GM18526 (cell line): ENCODE measurements around the gene PLEKHG5.

ENCODE experiments used
- POLR2A ChIP-seq: IDR thresholded peaks from 3 replicates; pipeline ENCODE4 v1.6.1; 2011; ENCODE audit not compliant: insufficient read length; ENCODE audit errors: extremely low read depth

Gene PLEKHG5

DNA sequence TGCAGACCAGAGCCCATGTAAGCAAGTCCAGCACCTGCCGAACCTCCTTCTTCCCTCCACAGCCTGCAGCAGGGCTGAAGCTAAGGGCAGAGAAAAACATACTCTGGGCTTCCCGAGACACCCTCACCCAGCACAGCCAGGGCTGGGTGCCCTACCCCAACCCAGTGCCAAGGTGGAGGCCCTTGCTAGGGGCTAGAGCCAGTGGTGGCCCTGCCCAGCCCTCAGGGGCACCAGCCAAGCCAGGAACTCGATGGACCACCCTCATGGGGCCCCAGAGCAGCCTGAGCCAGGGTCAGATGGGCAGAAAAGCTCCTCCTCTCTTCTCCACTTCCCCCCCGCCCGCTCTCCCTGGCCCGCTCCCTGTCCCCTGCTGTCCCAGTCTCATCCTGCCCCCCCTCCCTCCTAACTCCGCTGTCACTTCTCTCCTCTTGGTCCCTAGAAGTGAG is 41.4 kb downstream of the PLEKHG5 start:
- TF ChIP-seq POLR2A, result no peak

DNA sequence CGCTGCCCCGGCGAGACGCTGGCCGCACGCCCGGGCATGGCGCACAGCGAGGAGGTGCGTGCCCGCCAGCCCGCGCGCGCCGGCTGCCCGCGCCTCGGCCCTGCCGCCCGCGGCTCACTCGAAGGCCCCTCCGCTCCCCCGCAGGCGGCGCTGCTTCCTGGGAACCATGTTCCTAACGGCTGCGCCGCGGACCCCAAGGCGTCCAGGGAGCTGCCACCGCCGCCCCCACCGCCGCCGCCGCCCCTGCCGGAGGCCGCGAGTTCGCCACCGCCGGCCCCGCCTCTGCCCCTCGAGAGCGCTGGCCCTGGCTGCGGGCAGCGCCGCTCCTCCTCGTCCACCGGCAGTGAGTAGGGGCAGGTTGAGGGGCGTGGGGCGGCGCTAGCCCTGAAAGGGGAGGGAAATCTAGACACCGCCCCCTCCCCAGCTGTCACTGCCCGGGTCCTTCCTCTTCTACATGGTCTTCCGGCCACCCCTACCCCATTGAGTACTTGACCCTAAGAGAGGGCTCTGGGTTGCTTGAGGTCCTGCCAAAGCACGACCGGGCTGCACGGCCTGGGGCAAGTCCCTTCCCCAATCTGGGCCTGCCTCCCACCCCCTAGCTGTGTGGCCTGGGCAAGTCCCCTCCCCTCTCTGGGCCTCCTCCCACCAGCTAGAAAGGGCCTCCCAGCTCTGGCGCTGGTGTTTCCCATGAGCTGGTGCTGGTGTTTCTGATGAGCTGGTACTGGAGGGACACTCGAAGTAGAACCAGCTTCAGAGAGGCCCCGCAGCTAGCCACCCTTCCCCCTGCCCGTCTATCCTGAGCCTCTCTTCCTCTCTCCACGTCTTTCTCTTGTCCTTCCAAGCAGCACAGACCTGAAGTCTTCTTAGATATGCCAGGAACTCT is 42.5 kb downstream of the PLEKHG5 start:
- TF ChIP-seq POLR2A, result no peak

- no peak for TF ChIP-seq POLR2A
Measured at GRCh38 chr1:6447818-6448748, 43.4 kb downstream of the PLEKHG5 start.

DNA sequence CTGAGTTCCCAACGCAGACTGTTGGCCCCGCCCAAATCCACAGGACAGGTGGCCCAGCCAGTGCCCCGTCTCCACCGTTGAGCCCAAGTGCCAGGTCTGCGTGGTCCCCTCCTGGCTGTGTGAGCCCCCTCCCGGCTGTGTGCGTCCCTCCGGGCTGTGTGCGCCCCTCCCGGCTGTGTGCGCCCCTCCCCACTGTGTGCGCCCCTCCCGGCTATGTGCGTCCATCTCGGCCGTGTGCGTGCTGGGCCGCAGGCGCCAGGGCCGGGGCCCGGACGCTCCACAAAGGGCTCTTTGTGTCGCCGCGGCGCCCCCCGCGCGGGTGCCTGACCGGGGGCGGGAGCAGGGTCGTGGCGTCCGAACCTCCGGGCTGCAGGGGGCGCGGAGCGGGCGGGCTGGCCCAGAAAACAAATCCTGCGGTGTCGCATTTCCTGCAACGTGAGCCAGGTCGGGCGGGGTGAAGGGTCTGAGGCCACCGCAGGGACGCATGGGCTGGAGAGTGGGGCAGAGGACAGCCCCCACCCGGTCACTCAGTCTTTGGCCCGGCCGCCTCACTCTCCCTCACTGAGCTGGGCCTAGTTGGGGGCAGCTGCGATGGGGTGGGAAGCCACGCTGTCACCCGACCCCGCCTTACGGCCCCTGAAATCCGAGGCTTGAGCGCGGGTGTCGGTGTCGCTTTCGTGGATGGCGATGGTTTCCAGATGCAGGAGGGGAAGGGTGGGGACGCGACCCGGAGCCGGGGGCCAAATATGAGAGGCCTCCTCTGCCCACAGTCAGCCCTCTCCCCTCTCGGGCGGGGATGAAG is 44.2 kb downstream of the PLEKHG5 start:
- no peak for TF ChIP-seq POLR2A

- no peak for TF ChIP-seq POLR2A
Measured at GRCh38 chr1:6446665-6447015, 44.8 kb downstream of the PLEKHG5 start.

- TF ChIP-seq POLR2A, result no peak
Measured at GRCh38 chr1:6445062-6445763, 46.3 kb downstream of the PLEKHG5 start.

GRCh38 chr1:6444377-6444776 is 47.1 kb downstream of the PLEKHG5 start:
- TF ChIP-seq POLR2A, result no peak

DNA sequence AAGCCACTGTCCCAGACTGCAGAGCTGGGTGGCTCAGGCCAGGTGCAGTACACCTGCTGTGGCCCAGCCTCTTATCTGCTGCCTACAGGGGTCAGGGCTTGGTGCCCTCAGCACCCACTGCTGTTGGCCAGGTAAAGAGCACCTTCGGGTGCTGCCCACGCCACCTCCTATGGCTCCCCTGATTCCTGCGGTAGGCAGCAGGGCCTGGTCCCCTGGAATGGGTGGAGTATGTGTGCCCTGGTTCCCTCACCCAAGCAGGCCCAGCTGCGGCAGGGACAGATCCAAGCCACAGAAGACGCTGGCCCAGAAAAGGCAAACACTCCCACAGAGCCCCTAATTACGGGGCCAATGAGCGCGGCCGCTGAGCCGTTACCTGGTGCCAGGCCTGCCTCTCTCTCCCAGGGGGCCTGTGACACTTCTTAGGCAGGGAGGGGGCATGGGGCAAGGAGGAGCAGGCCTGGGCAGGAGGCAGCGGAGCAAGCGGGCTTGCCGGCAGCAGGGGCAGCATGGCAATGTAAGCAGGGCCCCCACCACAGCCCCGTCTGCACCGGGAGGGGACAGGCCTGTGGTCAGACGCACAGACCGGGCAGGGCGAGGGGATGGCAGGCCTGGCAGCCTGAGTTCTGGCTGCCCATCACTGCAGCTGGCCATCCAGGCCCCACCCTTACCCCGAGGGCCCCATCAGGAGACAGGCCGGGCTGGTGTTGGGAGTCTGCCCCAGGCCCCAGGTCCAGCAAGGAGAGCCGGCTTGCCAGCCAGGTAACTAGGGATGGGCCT is 47.9 kb downstream of the PLEKHG5 start:
- no peak for TF ChIP-seq POLR2A

GRCh38 chr1:6441586-6441985 is 49.9 kb downstream of the PLEKHG5 start:
- no peak for TF ChIP-seq POLR2A

- no peak for TF ChIP-seq POLR2A
Measured at GRCh38 chr1:6440198-6441126, 51.0 kb downstream of the PLEKHG5 start.

GRCh38 chr1:6438047-6438525 is 53.4 kb downstream of the PLEKHG5 start:
- no peak for TF ChIP-seq POLR2A

- no peak for TF ChIP-seq POLR2A
Measured at GRCh38 chr1:6435547-6435946, 55.9 kb downstream of the PLEKHG5 start.

GRCh38 chr1:6435129-6435528 is 56.3 kb downstream of the PLEKHG5 start:
- no peak for TF ChIP-seq POLR2A
